Stimulated activated CD4-positive, alpha-beta T cell treated with anti-CD3 and anti-CD28 coated beads, Interleukin-15, amount 100 ng/mL, for 48 hours (primary cell): ENCODE data around the gene TMEM247.
"Not testable (repeated sequence)": the region's sequence is repeated elsewhere in the genome, so short reads cannot be mapped to it uniquely, and the experiment has no call there.

Experiments used
- DNase-seq, 2 donors: peaks; one replicate each; pipeline ENCODE4 v3.0.0-alpha.2; 2020; ENCODE audit warnings: low read depth in 2 of 2

The TMEM247 gene

DNA sequence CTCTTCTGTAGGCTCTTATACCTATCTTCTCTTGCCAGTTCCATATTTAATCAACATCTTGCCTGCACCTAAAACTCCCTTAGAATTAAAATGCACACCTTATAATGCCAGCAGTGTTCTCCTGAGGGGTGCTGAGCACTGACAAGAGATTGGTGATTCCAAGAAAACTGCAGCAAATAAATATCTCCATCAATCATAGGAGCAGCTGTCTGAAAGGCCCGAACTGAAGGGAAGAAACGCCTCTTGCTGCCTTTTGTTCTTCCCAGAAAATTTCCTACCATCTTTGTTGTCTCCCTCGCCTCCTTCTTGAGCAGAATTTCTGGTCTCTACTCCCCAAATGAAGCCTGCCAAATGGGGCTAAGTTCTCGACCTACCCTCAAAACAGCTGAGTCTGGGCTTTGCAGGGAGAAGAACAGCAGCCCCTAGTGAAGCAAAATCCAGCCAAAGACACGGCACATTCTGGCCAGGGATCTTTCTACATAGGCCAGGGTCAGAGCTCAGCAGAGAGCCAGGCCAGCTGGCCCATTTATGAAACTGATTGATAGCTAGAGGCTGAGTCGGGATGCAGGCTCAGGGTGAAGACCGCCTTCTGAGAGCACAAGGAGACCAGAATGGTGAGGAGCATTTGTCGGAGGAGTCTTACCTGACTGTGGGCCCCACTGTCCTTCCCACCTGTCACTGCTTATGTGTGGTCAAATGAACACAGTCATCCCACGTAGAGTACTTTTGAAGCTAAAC, 20.4 kb upstream of the TMEM247 start:
- no peak for DNase-seq

DNA sequence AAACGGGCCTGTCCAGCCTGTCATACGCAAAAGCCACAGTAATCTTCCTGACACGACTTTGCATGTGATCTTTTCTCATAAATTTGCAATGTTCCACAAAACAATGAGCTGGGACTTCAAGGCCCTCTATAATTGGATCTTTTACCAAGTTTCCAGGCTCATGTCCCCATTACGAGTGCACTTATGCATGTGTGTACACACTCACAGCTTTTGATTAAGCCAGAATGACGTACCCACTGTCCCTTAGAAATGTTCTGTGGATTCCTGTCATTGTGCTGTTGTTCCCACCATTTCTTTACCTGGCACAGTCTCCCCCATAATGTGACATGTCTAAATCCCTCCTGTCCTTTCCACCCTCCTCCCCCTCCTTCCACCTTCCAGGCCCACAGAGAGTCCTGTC, 19.7 kb upstream of the TMEM247 start:
- DNase-seq, result no peak

DNA sequence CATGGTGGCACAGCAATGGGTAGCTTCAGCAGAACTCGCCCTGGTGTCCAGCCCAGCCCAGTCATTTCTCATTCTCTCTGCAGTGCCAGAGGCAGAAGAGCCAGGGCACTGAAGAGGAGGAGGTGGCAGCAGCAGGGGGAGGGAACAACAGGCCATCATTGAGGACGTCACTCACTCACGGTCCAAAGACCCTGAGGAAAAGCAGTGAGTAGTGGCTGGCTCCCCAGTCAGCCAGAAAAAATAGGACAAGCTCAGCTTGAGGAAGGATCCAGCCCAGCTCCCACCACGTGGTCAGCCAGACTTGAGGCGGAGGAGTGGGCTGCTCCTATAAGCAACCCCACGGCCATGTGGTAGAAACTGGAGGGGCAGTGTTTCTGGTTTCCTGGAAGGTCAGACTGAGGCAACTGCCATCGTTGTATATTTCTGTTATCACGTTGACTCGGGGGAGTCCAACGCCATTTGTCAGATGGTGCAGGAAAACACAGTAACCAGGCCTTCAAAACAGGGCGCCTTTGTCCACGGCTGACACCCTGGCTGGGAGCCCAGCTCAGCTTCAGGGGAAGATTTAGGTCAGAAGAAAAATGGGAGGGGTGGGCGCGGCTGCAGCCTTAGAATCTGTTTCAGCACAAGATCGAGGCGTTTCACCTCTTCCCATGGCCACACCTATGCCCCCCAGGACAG, 19.0 kb upstream of the TMEM247 start:
- DNase-seq, result no peak

DNA sequence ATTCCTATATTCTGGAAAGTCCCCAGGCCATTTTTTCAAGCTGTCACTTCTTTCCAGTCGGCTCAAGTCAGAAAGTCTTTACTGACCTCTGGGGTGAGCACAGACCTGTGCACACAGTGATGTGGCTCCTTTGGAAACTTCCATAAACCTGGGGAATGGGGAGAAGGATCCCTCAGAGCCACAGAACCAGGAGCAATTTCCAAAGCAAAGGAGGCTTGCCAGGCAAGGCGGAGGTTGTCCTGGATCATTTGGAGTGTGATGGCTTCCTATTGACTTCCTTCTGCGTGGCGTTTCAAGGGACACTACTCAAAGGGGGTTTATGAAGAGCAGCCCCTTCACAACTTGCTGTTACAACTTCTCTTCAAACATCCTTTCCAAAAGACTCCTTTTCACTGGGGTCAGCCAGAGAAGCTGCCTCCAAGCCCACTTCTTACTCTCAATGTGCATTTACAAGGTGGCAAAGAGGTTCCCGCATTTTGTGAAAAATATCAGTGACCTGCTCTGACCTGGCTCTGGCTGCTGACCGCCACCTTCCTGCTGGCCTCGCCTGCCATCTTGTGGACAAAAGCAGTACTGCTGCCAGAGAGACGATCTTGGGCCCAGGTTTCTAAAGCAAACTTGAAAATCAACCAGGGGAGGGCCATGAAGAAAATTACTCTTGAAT, 18.2 kb upstream of the TMEM247 start:
- peak; percentile 51 to 66 for DNase-seq

DNA sequence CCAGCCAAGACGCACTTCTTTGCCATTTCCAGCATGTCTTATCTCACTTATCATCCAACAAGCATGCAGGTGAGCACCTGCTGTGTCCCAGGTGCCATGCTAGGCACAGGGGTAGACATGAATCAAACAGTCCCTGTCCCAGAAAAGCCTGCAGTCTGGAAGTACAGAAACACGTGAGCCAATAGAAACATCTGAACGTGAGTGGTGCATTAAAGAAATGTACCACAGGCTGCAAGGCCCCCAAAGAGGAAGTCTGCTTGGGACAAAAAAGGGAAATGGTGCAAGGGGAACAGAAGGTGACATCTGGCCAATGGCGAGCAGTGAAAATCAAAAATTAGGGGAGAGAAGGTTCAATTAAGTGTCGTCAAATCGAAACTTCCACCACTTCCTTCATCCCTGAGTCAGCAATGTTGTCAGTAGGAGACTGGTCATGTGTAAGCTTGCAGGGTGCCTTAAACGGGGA, 17.6 kb upstream of the TMEM247 start:
- no peak for DNase-seq

DNA sequence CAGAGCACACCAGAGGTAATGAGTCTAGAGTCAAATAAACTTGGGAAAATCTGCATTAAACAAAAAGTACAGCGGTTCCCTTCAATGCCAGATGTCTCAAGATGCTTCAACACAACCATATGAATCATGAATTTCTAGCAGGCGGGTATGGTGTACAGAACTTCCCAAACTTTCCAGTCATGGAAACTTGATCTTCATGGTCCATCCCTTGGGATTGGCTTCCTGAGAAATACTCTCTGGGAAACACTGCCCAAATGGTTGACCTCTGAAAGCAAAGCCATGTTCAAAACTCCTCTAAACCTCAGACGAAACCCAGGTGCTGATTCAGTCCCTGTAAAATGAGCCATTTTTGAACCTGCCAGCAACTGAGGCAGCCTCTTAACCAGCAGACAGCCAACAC, 16.4 kb upstream of the TMEM247 start:
- no peak for DNase-seq

DNA sequence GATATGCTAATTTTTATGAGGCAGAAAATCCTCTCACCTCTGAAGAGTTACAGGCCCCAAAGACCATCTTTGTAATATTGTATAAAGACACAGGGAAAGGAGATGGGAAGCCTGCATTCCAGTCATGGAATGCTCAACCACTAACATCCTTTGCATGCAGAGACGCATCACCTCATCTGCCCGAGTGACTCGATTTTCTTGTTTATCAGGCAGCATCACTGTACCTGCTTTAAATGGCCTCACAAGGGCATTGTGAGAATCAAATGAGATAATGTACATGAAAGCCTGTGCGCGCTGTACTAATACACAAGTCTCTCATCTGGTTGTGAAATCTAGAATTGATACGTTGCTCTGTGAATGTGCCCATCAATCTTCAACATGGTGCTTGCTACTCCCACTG, 10.2 kb upstream of the TMEM247 start:
- no peak for DNase-seq

DNA sequence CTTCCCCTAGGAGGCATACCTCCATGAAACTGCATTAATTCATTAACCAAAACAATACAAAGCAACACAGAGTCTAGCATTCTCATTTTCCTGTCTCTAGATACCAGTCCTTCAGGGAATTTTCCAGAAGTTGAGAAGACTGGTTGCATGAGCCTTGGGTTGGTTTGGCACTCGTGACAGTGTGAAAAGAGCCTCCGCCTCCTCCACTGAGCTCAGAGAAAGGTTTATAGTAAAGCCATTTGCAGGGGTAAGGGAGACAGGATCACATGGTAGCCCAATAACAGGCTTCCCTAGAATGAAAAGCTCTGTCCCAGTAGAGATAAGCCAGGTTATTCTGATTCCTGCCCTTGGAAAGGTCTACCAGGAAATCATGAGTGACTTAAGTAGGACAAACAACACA, 9.7 kb upstream of the TMEM247 start:
- DNase-seq, result no peak

DNA sequence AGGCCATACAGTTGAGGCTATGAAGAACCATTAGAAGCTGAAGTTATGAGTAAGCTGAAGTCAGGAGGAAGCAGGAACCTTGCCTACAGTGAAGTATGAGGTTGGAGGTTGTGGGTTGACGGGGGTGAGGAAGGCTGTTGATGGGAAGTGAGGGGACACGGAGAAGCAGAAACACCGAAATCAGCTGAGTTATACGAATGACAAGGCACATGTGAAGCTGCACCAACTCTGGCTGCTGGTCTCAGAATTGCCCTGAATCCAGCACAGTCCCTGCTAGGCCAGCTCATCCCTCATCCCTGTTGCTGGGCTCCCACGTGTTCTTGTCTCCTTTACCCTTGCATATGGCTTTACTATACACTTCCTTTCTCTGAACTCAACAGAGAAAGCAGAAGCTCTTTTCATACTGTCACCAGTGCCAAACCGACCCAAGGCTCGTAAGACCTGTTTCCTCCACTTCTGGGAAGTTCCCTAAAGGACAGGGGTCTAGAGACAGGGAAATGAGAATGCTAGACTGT, 9.2 kb upstream of the TMEM247 start:
- DNase-seq, result no peak

DNA sequence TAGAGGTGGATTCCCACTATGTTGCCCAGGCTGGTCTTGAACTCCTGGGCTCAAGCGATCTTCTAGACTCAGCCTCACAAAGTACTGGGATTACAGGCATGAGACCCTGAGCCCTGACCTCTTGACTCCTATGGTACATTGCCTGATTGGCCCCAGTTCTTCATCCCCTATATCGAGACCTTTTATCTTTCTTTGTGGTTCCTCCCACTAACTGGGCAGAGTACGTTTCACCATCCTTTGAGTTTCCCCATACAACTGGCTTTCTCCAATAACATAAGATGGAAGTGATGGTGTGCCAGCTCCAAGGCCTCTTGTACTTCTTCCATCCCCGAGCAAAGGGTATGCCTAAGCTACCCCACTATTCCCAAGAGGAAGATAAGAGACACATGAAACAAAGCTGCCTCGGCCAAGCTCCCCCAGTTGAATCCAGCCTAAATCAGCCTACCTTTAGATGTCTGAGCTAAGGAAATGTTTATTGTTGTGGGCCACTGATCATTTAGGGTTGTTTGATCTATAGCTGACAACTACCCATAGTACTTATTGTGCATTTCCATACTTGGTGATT, 8.3 kb upstream of the TMEM247 start:
- no peak for DNase-seq

DNA sequence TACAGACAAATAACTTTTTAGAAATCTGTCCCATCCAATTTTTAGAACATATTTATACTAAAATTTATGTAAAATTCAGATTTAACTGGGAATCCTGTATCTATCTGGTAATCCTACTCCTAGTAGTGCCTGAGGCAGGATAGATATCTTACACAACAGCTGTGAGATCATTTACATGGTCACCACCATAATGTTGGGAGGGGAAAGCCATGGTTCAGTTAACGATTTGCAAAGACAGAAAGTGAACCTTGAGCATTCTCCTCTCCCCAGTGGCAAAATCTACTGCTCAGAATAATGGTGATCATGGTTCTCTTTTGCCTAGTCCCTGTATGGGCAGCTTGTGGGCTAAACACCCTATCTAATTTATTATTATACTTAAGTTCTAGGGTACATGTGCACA, 7.7 kb upstream of the TMEM247 start:
- no peak for DNase-seq

DNA sequence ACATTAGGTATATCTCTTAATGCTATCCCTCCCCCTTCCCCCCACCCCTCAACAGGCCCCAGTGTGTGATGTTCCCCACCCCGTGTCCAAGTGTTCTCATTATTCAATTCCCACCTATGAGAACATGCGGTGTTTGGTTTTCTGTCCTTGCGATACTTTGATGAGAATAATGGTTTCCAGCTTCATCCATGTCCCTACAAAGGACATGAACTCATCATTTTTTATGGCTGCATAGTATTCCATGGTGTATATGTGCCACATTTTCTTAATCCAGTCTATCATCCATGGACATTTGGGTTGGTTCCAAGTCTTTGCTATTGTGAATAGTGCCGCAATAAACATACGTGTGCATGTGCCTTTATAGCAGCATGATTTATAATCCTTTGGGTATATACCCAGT, 7.2 kb upstream of the TMEM247 start:
- not testable (repeated sequence) for DNase-seq

DNA sequence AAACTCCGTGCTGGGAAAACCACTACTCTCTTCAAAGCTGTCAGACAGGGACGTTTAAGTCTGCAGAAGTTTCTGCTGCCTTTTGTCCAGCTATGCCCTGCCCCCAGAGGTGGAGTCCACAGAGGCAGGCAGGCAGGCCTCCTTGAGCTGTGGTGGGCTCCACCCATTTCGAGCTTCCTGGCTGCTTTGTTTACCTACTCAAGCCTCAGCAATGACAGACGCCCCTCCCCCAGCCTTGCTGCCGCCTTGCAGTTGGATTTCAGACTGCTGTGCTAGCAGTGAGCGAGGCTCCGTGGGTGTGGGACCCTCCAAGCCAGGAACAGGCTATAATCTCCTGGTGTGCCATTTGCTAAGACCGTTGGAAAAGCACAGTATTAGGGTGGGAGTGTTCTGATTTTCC, 1.9 kb upstream of the TMEM247 start:
- not testable (repeated sequence) for DNase-seq

DNA sequence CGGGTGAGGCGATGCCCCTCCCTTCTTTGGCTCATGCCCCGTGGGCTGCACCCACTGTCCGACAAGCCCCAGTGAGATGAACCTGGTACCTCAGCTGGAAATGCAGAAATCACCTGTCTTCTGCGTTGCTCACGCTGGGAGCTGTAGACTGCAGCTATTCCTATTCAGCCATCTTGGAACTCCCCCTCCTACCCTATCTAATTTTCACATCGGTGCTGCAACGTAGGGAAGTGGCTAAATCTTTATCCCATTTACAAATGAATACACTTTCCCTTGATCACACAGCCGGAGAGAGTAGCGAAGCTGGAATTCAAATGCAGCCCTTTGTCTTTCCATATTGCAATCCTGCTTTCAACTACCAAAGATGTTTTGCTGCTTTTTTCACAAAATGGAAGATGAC, 1.4 kb upstream of the TMEM247 start:
- DNase-seq, result no peak

DNA sequence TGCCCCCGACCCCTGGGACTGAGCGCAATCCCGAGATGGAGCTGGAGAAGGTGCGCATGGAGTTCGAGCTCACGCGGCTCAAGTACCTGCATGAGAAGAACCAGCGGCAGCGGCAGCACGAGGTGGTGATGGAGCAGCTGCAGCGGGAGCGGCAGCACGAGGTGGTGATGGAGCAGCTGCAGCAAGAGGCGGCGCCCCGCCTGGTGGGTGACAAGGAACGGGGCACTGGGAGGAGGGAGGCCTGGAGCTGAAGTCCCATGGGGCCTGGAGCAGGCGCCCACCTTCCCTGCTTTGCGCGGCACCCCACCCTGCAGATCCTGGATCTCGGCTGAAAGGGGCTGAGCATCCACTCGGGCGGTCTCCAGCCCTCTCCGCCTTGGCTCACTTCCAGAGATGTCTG, 1.2 kb downstream of the TMEM247 start:
- DNase-seq, result no peak

DNA sequence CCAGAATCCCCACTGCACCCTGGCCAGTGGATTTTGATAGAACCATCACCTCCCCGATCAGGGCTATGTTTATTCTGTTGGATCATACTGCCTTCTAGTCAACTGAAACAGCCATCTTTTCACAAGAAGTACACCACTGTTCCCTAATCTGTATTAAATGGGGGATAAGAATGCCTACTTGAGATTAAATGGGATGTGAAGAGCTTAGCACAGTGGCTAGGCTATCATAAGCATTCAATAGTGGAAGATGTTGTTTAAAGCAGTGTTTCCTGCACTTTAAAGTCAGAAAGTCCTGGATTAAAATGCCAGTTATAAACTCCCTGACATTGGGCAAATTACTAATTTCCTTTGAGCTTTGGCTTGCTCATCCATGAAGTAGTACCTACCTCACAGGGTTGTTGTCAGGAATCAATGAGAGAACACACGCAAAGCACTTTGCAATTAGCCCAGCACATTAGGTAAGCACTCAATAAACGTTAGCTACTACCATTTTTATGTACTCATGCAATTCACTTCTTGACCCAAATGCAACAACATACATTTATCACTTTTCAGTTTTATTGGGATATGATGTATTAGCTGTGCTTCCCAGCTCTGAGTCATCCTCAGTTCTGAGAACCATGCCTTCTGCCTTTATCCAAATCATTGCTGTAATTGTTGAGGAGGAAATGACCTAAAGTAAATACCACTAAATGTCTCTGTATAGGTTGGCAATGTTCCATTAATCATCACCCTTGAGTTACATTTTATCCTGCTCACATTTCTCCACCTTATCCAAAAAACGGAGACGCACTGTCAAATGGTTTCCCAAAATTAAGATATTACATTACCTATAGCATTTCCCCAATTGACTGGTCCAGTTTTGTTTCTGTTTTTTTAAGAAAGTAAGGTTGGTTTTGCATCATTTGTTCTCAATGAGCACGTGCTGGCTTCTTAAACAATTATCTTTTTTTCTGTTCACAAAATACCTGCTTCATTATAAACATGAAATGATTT, 2.1 kb downstream of the TMEM247 start:
- DNase-seq, result no peak

DNA sequence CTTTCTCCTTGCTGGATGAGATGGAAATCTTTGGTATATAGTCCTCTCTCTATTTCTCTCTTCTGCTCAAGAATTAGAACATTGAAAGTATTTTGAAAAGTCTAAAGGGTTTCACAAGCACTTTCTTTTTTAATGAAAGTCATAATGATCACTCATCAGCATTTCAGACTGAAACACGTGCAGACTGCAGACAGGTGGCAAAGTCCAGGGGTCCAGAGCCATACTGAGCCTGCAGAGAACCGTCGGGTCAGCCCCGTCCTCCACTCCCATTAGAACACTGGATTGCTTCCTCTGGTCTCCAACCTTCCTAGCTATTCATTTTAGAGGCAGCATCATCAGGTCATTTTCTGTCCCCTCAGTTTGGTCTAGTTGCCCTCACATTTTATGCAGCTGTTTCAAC, 3.1 kb downstream of the TMEM247 start:
- no peak for DNase-seq

DNA sequence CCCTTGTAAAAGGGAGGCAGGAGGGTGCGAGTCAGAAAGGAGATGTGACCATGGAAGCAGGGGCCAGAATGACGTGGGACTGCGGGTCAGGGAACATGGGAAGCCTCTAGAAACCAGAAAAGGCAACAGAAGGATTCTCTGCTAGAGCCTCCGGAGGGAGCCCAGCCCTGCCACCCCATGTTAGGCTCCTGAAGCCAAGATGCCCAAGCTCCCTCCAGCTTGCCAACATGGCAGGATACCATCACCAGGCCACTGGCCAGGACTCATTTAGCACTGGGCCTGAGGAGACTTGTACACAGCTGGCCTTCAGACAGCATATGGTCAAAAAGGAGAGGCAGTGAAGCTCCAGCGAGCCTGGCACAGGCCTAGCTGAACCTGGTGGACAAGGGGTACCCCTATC, 5.6 kb downstream of the TMEM247 start:
- DNase-seq, result no peak

DNA sequence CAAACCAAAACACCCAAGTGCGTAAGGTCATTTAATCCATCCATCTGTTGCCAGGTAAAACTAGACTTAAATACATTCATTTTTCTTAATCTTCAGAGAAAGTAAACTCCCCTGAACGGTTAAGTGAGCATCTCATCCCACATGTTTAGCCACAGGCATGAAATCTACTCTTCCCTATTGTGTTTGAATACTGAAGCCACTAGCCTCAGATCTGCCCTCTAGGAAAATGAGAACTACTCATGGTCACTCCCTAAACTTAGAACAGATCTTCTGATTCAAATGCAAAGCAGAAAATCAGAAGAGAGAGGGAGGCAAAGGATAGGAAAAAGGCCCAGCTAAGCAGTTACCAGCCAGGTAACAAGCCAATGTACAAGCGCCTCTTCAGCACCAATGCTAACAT, 7.1 kb downstream of the TMEM247 start:
- no peak for DNase-seq

DNA sequence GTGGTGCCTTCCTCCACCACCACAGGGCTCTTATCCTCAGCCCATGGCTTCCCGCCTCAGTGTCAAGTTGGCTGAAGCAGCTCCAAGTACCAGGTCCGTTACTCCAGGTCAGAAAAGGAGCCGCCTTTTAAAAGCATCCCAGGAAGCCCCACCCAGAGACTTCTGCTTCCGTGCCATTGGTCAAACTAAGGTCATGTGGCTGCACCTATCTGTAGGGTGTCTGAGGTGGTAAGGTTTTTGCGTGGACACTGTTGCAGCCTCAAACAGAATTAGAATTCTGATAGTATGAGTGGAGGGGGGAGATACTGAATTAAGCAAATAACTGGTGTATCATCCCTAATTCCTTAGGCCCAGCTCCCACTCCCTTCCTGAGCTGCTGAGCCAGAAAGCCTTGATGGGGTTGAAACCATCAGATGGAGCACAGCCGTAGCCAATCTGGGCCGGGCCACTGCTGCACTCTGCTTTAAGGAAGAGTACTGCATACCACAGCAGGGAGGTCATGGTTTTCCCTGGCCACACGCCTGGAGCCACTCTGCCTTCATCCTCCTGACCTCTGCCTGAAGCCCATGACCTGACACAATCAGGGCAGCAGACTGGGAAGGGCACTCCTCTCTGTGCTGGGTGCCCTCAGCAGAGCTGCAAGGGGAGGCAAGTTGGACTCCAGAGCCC, 8.4 kb downstream of the TMEM247 start:
- no peak for DNase-seq

DNA sequence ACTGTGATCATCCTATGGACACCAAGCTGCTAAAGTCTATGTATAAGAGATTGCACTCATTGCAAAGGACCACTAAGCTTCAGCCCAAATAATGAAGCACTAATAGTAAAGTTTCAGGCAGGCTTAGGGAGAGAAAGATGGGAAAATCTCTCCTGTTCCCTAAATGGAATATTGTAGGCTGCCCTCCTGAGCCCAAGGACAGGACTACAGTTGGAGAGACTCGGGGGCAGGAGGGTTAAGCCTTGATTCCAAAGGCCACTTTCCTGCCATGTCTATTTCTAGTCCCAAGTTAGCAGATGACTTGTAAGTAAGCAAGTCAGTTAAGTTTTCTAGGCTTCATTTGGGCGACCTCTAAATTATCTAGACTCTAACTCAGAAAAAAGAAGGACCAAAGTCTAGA, 9.0 kb downstream of the TMEM247 start:
- DNase-seq, result no peak
